GM04504 (cell line): ENCODE data around the gene SDK1.

ENCODE experiments used
- DNase-seq: peaks from one replicate; pipeline ENCODE4 v3.0.0-alpha.2; 2012; ENCODE audit warnings: low read depth

The SDK1 gene

GRCh38 chr7:4135301-4135700, 834.2 kb downstream of the SDK1 start:
- no peak for DNase-seq

- DNase-seq: no peak
Measured at GRCh38 chr7:4136036-4136435, 835.0 kb downstream of the SDK1 start.

- DNase-seq: no peak
Measured at GRCh38 chr7:4136501-4137110, 835.6 kb downstream of the SDK1 start.

GRCh38 chr7:4137552-4137951, 836.5 kb downstream of the SDK1 start:
- no peak for DNase-seq

- no peak for DNase-seq
Measured at GRCh38 chr7:4138866-4139265, 837.8 kb downstream of the SDK1 start.

GRCh38 chr7:4139656-4140625, 838.9 kb downstream of the SDK1 start:
- no peak for DNase-seq

- DNase-seq: no peak
Measured at GRCh38 chr7:4140933-4141332, 839.9 kb downstream of the SDK1 start.

GRCh38 chr7:4143006-4143405, 842.0 kb downstream of the SDK1 start:
- no peak for DNase-seq

GRCh38 chr7:4143511-4144171, 842.6 kb downstream of the SDK1 start:
- no peak for DNase-seq

GRCh38 chr7:4144172-4144701, 843.2 kb downstream of the SDK1 start:
- no peak for DNase-seq

- no peak for DNase-seq
Measured at GRCh38 chr7:4144811-4145510, 843.9 kb downstream of the SDK1 start.

GRCh38 chr7:4145576-4145975, 844.5 kb downstream of the SDK1 start:
- DNase-seq: no peak

GRCh38 chr7:4147926-4148620, 847.0 kb downstream of the SDK1 start:
- DNase-seq: no peak

GRCh38 chr7:4149236-4149635, 848.2 kb downstream of the SDK1 start:
- DNase-seq: no peak

- no peak for DNase-seq
Measured at GRCh38 chr7:4149645-4150044, 848.6 kb downstream of the SDK1 start.

- DNase-seq: no peak
Measured at GRCh38 chr7:4150731-4151130, 849.7 kb downstream of the SDK1 start.

- no peak for DNase-seq
Measured at GRCh38 chr7:4151524-4151923, 850.5 kb downstream of the SDK1 start.

GRCh38 chr7:4151926-4152549, 851.0 kb downstream of the SDK1 start:
- DNase-seq: no peak

- DNase-seq: no peak
Measured at GRCh38 chr7:4154882-4155535, 854.0 kb downstream of the SDK1 start.

- no peak for DNase-seq
Measured at GRCh38 chr7:4156190-4156589, 855.1 kb downstream of the SDK1 start.
